Astrocyte (in vitro differentiated cells and primary cell): ENCODE measurements around the gene BCHE. TPM values are rescaled to one million over a fixed set of nuclear protein-coding genes. Genes with fewer than 3 reads are reported as not detected.

ENCODE experiments used
- DNase-seq: peaks from one replicate; pipeline ENCODE4 v3.0.0-alpha.2; 2010; ENCODE audit warnings: low read depth
- FAIRE-seq: peaks from 2 replicates; lab custom pipeline; 2011; peaks lifted over from hg19 to GRCh38; lab: Jason Lieb, UNC
- H2AFZ ChIP-seq: 2 replicates; pipeline ENCODE4 v1.6.0; 2012; ENCODE audit warnings: low read depth, low read length, inconsistent platforms
- H3K27ac ChIP-seq: 2 replicates; pipeline ENCODE4 v1.5.1; 2011; ENCODE audit warnings: low read depth, low read length, inconsistent platforms
- H3K27me3 ChIP-seq: 2 replicates; pipeline ENCODE4 v1.6.0; 2011; ENCODE audit warnings: low read length, inconsistent platforms; ENCODE audit not compliant: insufficient read depth
- H3K36me3 ChIP-seq: 2 replicates; pipeline ENCODE4 v1.5.1; 2011; ENCODE audit warnings: low read length, inconsistent platforms; ENCODE audit not compliant: insufficient read depth
- H3K4me1 ChIP-seq: 2 replicates; pipeline ENCODE4 v1.5.1; 2011; ENCODE audit warnings: low read length, inconsistent platforms; ENCODE audit not compliant: insufficient read depth
- H3K4me2 ChIP-seq: 2 replicates; pipeline ENCODE4 v1.6.0; 2012; ENCODE audit warnings: low read length, inconsistent platforms
- H3K4me3 ChIP-seq: 2 replicates; pipeline ENCODE4 v1.5.1; 2011; ENCODE audit warnings: low read depth, mild to moderate bottlenecking, low read length, inconsistent platforms; ENCODE audit not compliant: insufficient read depth
- H3K79me2 ChIP-seq: 2 replicates; pipeline ENCODE4 v1.6.0; 2012; ENCODE audit warnings: mild to moderate bottlenecking, low read length, inconsistent platforms; ENCODE audit not compliant: insufficient read depth
- H3K9ac ChIP-seq: 2 replicates; pipeline ENCODE4 v1.6.0; 2012; ENCODE audit warnings: mild to moderate bottlenecking, low read length, inconsistent platforms
- H3K9me3 ChIP-seq: 2 replicates; pipeline ENCODE4 v1.5.1; 2012; ENCODE audit warnings: low read depth, mild to moderate bottlenecking, low read length, inconsistent platforms; ENCODE audit not compliant: insufficient read depth
- H4K20me1 ChIP-seq: 2 replicates; pipeline ENCODE4 v1.6.0; 2012; ENCODE audit warnings: low read length, inconsistent platforms; ENCODE audit not compliant: insufficient read depth
- H3K27ac Mint-ChIP-seq: one replicate; pipeline ENCODE4 v1.8.0; 2021; ENCODE audit warnings: mild to moderate bottlenecking, mixed read lengths; ENCODE audit not compliant: unreplicated experiment
- H3K27me3 Mint-ChIP-seq: one replicate; pipeline ENCODE4 v1.8.0; 2021; ENCODE audit warnings: low read depth, mixed read lengths; ENCODE audit not compliant: unreplicated experiment
- H3K36me3 Mint-ChIP-seq: one replicate; pipeline ENCODE4 v1.8.0; 2021; ENCODE audit warnings: low read depth, mixed read lengths; ENCODE audit not compliant: unreplicated experiment
- H3K4me1 Mint-ChIP-seq: one replicate; pipeline ENCODE4 v1.8.0; 2021; ENCODE audit warnings: low read depth, mixed read lengths; ENCODE audit not compliant: unreplicated experiment
- H3K4me3 Mint-ChIP-seq: one replicate; pipeline ENCODE4 v1.8.0; 2021; ENCODE audit warnings: mild to moderate bottlenecking, moderate library complexity, mixed read lengths; ENCODE audit not compliant: unreplicated experiment
- H3K9me3 Mint-ChIP-seq: one replicate; pipeline ENCODE4 v1.8.0; 2021; ENCODE audit warnings: mild to moderate bottlenecking, mixed read lengths; ENCODE audit not compliant: unreplicated experiment
- CTCF ChIP-seq: IDR thresholded peaks from 2 replicates; pipeline ENCODE4 v1.5.1; 2011; ENCODE audit warnings: low read depth, mild to moderate bottlenecking, inconsistent platforms, low read length, moderate library complexity; ENCODE audit not compliant: insufficient read depth
- EZH2 ChIP-seq: IDR thresholded peaks from 2 replicates; pipeline ENCODE4 v1.6.1; 2012; ENCODE audit warnings: mild to moderate bottlenecking, low read length, inconsistent platforms; ENCODE audit not compliant: insufficient read depth
- total RNA-seq: library from RNA; stranded (reverse); gene quantifications from 2 replicates; pipeline ENCODE4 v1.2.1, GENCODE V29; 2021

The BCHE gene
- total RNA-seq, 1 donor from 2014 or later, result 10.6 TPM

DNA sequence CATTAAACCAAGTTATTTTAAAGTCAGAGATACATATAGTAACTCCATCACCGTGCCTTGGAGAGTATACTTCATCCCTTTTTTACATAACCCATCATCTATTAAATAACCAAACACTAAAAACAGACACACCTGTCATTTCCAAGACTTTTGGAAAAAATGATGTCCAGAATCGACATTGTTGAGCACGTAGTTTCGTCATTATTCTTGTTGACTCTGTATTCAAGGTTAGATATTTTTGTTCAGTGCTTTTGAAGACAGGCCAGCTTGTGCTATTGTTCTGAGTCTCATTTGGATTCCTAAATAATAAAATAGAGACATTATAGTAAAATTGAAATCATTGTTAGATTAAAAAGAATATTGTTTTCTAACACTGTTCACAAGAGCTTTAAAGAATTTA, 51.2 kb downstream of the BCHE start:
- H3K79me2 ChIP-seq, result no peaks in the 10 kb centered on the region
- DNase-seq, result no peak
- no peak overlapping the region for H3K4me2 ChIP-seq
- H3K36me3 Mint-ChIP-seq, result no peaks in the 10 kb centered on the region
- no peak overlapping the region for H3K4me3 Mint-ChIP-seq
- H3K4me3 ChIP-seq, result no peak overlapping the region
- no peak overlapping the region for H2AFZ ChIP-seq
- H3K27me3 Mint-ChIP-seq, result no peaks in the 10 kb centered on the region
- no peaks in the 10 kb centered on the region for H3K36me3 ChIP-seq
- no peak overlapping the region for H3K9ac ChIP-seq
- H3K27ac ChIP-seq, result no peak overlapping the region
- FAIRE-seq, result no peak
- H3K27ac Mint-ChIP-seq, result no peak overlapping the region
- H4K20me1 ChIP-seq, result no peaks in the 10 kb centered on the region
- TF ChIP-seq EZH2, result no peak
- no peak for TF ChIP-seq CTCF
- no peaks in the 10 kb centered on the region for H3K4me1 ChIP-seq
- H3K4me1 Mint-ChIP-seq, result no peaks in the 10 kb centered on the region
- no peaks in the 10 kb centered on the region for H3K27me3 ChIP-seq
- no peaks in the 10 kb centered on the region for H3K9me3 ChIP-seq
- H3K9me3 Mint-ChIP-seq, result no peaks in the 10 kb centered on the region

DNA sequence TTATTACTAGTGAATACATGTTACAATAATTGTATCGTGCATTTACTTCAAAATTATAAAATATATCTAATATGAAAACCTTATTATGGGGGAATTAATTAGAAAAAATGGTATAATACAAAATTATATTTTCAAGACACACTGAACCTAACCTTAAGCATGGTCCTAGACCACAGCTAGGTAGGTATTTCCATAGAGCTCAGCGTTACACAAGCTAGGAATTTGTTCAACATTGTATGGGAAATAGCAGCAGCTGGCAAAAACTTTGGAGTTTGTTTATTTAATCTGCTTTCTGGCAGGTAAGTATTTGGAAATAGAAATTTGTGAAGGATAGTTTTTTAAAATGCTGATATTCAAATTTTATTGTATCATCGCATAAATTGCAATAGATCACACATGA, 52.9 kb downstream of the BCHE start:
- FAIRE-seq, result no peak
- no peaks in the 10 kb centered on the region for H3K4me1 ChIP-seq

More for the DNA sequence above, 52.9 kb downstream of the BCHE start:
- Mint-ChIP-seq H3K4me1 (no peaks in the 10 kb centered on the region), H3K36me3 (no peaks in the 10 kb centered on the region), H3K9me3 (no peaks in the 10 kb centered on the region), H3K27ac (no peak overlapping the region), H3K4me3 (no peak overlapping the region), H3K27me3 (no peaks in the 10 kb centered on the region)
- DNase-seq, result no peak
- Histone ChIP-seq H3K4me2 (no peak overlapping the region), H3K9ac (no peak overlapping the region), H3K27me3 (no peaks in the 10 kb centered on the region), H3K4me3 (no peak overlapping the region), H4K20me1 (no peaks in the 10 kb centered on the region), H3K27ac (no peak overlapping the region), H3K9me3 (no peaks in the 10 kb centered on the region), H2AFZ (no peak overlapping the region), H3K36me3 (no peaks in the 10 kb centered on the region), H3K79me2 (no peaks in the 10 kb centered on the region)
- TF ChIP-seq CTCF (no peak), EZH2 (no peak)
